GM19193 (cell line): Measurements from ENCODE around the gene ARL6IP4.
A peak's percentile ranks its signal among the peaks of the same experiment; 100 is the strongest.

Experiments used
- POLR2A ChIP-seq: IDR thresholded peaks from 4 replicates; pipeline ENCODE4 v1.6.1; 2011; ENCODE audit not compliant: insufficient read depth, insufficient read length; ENCODE audit errors: extremely low read depth

Gene ARL6IP4

GRCh38 chr12:122980183-122981035 is at the start of gene ARL6IP4:
Gene ARL6IP4 (plus strand): TSS chr12:122980681. CDS start chr12:122981140, 459 bp downstream.
- TF ChIP-seq POLR2A, result peak; percentile 86

GRCh38 chr12:122932207-122932606 is 48.3 kb upstream of the ARL6IP4 start:
- no peak for TF ChIP-seq POLR2A

GRCh38 chr12:122934722-122935121 is 45.8 kb upstream of the ARL6IP4 start:
- no peak for TF ChIP-seq POLR2A

GRCh38 chr12:122935318-122935717 is 45.2 kb upstream of the ARL6IP4 start:
- TF ChIP-seq POLR2A, result no peak

GRCh38 chr12:122937622-122938091 is 42.8 kb upstream of the ARL6IP4 start:
- no peak for TF ChIP-seq POLR2A

GRCh38 chr12:122939125-122939524 is 41.4 kb upstream of the ARL6IP4 start:
- no peak for TF ChIP-seq POLR2A

GRCh38 chr12:122942637-122943036 is 37.8 kb upstream of the ARL6IP4 start:
- TF ChIP-seq POLR2A, result no peak

- no peak for TF ChIP-seq POLR2A
Measured at GRCh38 chr12:122943196-122943595, 37.3 kb upstream of the ARL6IP4 start.

- no peak for TF ChIP-seq POLR2A
Measured at GRCh38 chr12:122944605-122945592, 35.6 kb upstream of the ARL6IP4 start.

GRCh38 chr12:122946690-122947341 is 33.7 kb upstream of the ARL6IP4 start:
- TF ChIP-seq POLR2A, result no peak

GRCh38 chr12:122947352-122947792 is 33.1 kb upstream of the ARL6IP4 start:
- no peak for TF ChIP-seq POLR2A

- TF ChIP-seq POLR2A, result no peak
Measured at GRCh38 chr12:122948605-122949004, 31.9 kb upstream of the ARL6IP4 start.

- TF ChIP-seq POLR2A, result no peak
Measured at GRCh38 chr12:122949405-122949804, 31.1 kb upstream of the ARL6IP4 start.

- TF ChIP-seq POLR2A, result no peak
Measured at GRCh38 chr12:122949816-122950675, 30.4 kb upstream of the ARL6IP4 start.
